Spleen (tissue), 11 donors: ENCODE results near the gene CACNA1F. TPM values are rescaled to one million over a fixed set of nuclear protein-coding genes. Genes with fewer than 3 reads are reported as not detected.

Source experiments
- DNase-seq: peaks from one replicate; pipeline ENCODE4 v3.0.0-alpha.2; 2020
- H3K27ac ChIP-seq, 8 donors: fragments of 200-600 bp; sonication (generic) in 7 of 8; 1 replicate in 4 of 8; 2 replicates in 4 of 8; pipeline versions ENCODE4 v1.5.0 to v1.8.0; 2016 to 2021; ENCODE audit warnings: inconsistent platforms in 4 of 8, mild to moderate bottlenecking in 4 of 8, moderate library complexity in 1 of 8
- H3K27me3 ChIP-seq, 7 donors: fragments of 200-600 bp; sonication (generic) in 6 of 7; replicated peaks in 1 of 7; 1 replicate in 4 of 7; 2 replicates in 3 of 7; pipeline versions ENCODE4 v1.5.0 to v1.8.0; 2016 to 2021; ENCODE audit warnings: inconsistent platforms in 3 of 7, mild to moderate bottlenecking in 1 of 7
- H3K36me3 ChIP-seq, 6 donors: fragments of 200-600 bp; sonication (generic) in 5 of 6; 1 replicate in 4 of 6; 2 replicates in 2 of 6; pipeline versions ENCODE4 v1.5.0 to v1.8.0; 2016 to 2021; ENCODE audit warnings: inconsistent platforms in 2 of 6
- H3K4me1 ChIP-seq, 6 donors: fragments of 200-600 bp; sonication (generic) in 5 of 6; 1 replicate in 3 of 6; 2 replicates in 3 of 6; pipeline versions ENCODE4 v1.5.0 to v1.8.0; 2016 to 2021; ENCODE audit warnings: inconsistent platforms in 3 of 6
- H3K4me3 ChIP-seq, 8 donors: fragments of 200-600 bp; sonication (generic) in 7 of 8; 1 replicate in 4 of 8; 2 replicates in 4 of 8; pipeline versions ENCODE4 v1.5.0 to v1.8.0; 2016 to 2021; ENCODE audit warnings: inconsistent platforms in 4 of 8, mild to moderate bottlenecking in 4 of 8, moderate library complexity in 2 of 8
- H3K9me3 ChIP-seq, 8 donors: fragments of 200-600 bp; sonication (generic) in 7 of 8; 1 replicate in 4 of 8; 2 replicates in 4 of 8; pipeline versions ENCODE4 v1.5.0 to v1.8.0; 2016 to 2021; ENCODE audit warnings: inconsistent platforms in 4 of 8
- CTCF ChIP-seq, 11 experiments: fragments of 200-600 bp in 7 of 11; fragments of 450-650 bp in 4 of 11; sonication (generic) in 4 of 11; IDR thresholded peaks in 8 of 11; conservative IDR thresholded peaks in 3 of 11; 1 replicate in 7 of 11; 2 replicates in 4 of 11; pipeline versions ENCODE4 v1.4.0 to v1.8.0; 2016 to 2021; ENCODE audit warnings: antibody characterized with exemption in 11 of 11, inconsistent platforms in 4 of 11, mild to moderate bottlenecking in 1 of 11
- POLR2A ChIP-seq, 3 donors: fragments of 450-650 bp; IDR thresholded peaks; one replicate each; pipeline ENCODE4 v1.5.1; 2017; ENCODE audit warnings: antibody characterized with exemption in 3 of 3, mild to moderate bottlenecking in 1 of 3
- POLR2AphosphoS5 ChIP-seq, 3 donors: sonication (generic); formaldehyde crosslinking; IDR thresholded peaks; one replicate each; pipeline ENCODE4 v1.5.1; 2017; ENCODE audit warnings: antibody characterized with exemption in 3 of 3
- WGBS, 5 donors: extraction: QIAGEN DNeasy Blood & Tissue Kit in 3 of 5; methylation state at CpG; one replicate each; pipeline versions ENCODE4 v1.1.5 to v1.1.7; 2013 to 2018; 5-methylcytosine and 5-hydroxymethylcytosine counted together
- intact Hi-C: fragments of 100-400 bp; cut with DNase I; formaldehyde crosslinking; loops from one replicate; pipeline ENCODE4 v1.15.0; 2023; ENCODE audit warnings: low total_unique reads
- polyA plus RNA-seq, 3 donors: library from polyadenylated mRNA; stranded (reverse); fragments of 200-250 nt; gene quantifications; one replicate each; pipeline ENCODE4 v1.2.1, GENCODE V29; 2013
- total RNA-seq, 7 donors: library from RNA; depleted of rRNA in 3 of 7; stranded (reverse); fragments of >200 nt in 3 of 7; fragmentation: NEBNext Ultra II Directional in 4 of 7; extraction: Animal tissue kit (Norgen Biotek cat#: 25700) in 4 of 7; gene quantifications; one replicate each; pipeline versions ENCODE4 v1.1.0 to v1.2.1, GENCODE V29; 2016 to 2021
- donor health status: healthy with polysubstance abuse.
- donor health status: DM: no; HTN: no; CAD: no; lungs with moderate emphysema.
- donor health status: DM: no; HTN: no; CAD: no.
- donor health status: Bipolar disorder and iron deficiency.
- donor health status: healthy.
- donor health status: DM: no; HTN: no; CAD: no.
- donor health status: DM: yes; HTN: yes; CAD: no.

CACNA1F gene
- total and polyA plus RNA-seq, 10 donors: 0.55 to 2.9 (median 0.91) TPM

- TF ChIP-seq POLR2AphosphoS5 (IDR thresholded peaks at IDR 0.05): no peak
- TF ChIP-seq POLR2A (IDR thresholded peaks at IDR 0.05): no peak
- TF ChIP-seq CTCF (IDR thresholded peaks at IDR 0.05 in 8 of 11, conservative IDR thresholded peaks at IDR 0.05 in 3 of 11): no peak
- Histone ChIP-seq H3K36me3 (no peaks in the 10 kb centered on the region), H3K9me3 (no peaks in the 10 kb centered on the region), H3K27ac (no peak overlapping the region), H3K4me3 (no peak overlapping the region), H3K4me1 (no peaks in the 10 kb centered on the region), H3K27me3 (peaks cover 0 to 6% (median 0%) of the 10 kb centered on the region in 7 donors)
- intact Hi-C loops: no loop called here
- DNase-seq: no peak
- WGBS, 5 donors: 66 to 92% (median 86%) methylated on average over 2 of the region's 2 CpGs
Measured at GRCh38 chrX:49214416-49214815, 18.7 kb downstream of the CACNA1F start.

DNA sequence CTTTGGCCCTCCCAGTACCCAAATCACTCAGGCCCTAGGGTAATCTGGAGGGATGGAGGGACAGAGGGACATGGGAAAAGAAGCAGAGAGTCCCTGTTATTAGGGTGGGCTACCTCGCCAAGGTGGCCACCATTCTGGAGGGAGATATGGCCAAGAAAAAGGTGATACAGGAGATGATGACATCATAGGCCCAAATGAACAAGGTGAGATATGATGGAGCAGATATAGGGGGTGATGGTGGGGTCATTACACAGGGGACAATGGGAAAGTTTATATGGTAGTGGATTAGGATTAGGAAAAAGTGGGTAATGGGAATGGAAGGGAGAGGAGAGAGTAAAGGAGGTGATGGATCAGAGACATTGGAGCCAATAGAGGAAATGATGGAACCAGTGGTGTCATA is 20.3 kb downstream of the CACNA1F start:
- Histone ChIP-seq H3K36me3 (no peaks in the 10 kb centered on the region), H3K27ac (no peak overlapping the region), H3K4me3 (no peak overlapping the region), H3K4me1 (no peaks in the 10 kb centered on the region), H3K27me3 (peaks cover 0 to 10% (median 0%) of the 10 kb centered on the region in 7 donors), H3K9me3 (no peaks in the 10 kb centered on the region)
- no peak for DNase-seq
- intact Hi-C loops: no loop called here
- no peak for TF ChIP-seq POLR2A (IDR thresholded peaks at IDR 0.05)
- no peak for TF ChIP-seq CTCF (IDR thresholded peaks at IDR 0.05 in 8 of 11, conservative IDR thresholded peaks at IDR 0.05 in 3 of 11)
- TF ChIP-seq POLR2AphosphoS5 (IDR thresholded peaks at IDR 0.05): no peak
- 55 to 100% (median 88%) methylated on average over 1 of the region's 1 CpG for WGBS, 5 donors

DNA sequence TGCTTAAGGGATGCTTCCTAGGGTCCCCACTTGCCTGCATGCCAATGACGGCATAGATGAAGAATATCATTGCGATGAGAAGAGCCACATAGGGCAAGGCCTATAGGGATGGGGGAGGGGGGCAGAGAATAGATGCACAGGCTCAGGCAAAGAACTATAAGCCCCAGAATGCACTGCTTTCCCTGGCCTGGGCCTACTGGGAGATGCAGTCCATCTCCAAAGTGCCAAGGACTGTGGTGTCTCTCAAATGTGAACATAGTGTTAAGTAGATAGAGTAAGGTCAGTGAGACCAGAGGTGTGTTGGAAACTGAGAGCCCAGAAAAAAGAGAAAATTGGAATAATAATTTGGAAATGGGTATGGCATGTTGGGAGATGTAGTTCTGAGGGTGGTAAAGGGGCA is 20.9 kb downstream of the CACNA1F start:
- peaks cover 0 to 10% (median 0%) of the 10 kb centered on the region in 7 donors for H3K27me3 ChIP-seq
- no peaks in the 10 kb centered on the region for H3K4me1 ChIP-seq
- H3K4me3 ChIP-seq: no peak overlapping the region
- H3K36me3 ChIP-seq: no peaks in the 10 kb centered on the region
- 72 to 95% (median 86%) methylated on average over 2 of the region's 2 CpGs; no CpG with 5 or more reads in 1 of the 5 donors for WGBS, 5 donors
- H3K27ac ChIP-seq: no peak overlapping the region
- no peaks in the 10 kb centered on the region for H3K9me3 ChIP-seq
- TF ChIP-seq POLR2A (IDR thresholded peaks at IDR 0.05) (no peak), CTCF (IDR thresholded peaks at IDR 0.05 in 8 of 11, conservative IDR thresholded peaks at IDR 0.05 in 3 of 11) (no peak), POLR2AphosphoS5 (IDR thresholded peaks at IDR 0.05) (no peak)
- DNase-seq: no peak
- intact Hi-C loops: no loop called here

- Histone ChIP-seq H3K27ac (no peak overlapping the region), H3K4me1 (no peaks in the 10 kb centered on the region), H3K9me3 (no peaks in the 10 kb centered on the region), H3K4me3 (no peak overlapping the region), H3K27me3 (peaks cover 0 to 10% (median 0%) of the 10 kb centered on the region in 7 donors), H3K36me3 (no peaks in the 10 kb centered on the region)
- intact Hi-C loops: no loop called here
- TF ChIP-seq POLR2A (IDR thresholded peaks at IDR 0.05) (no peak), CTCF (IDR thresholded peaks at IDR 0.05 in 8 of 11, conservative IDR thresholded peaks at IDR 0.05 in 3 of 11) (no peak), POLR2AphosphoS5 (IDR thresholded peaks at IDR 0.05) (no peak)
- DNase-seq: no peak
- WGBS, 5 donors: 78 to 91% (median 81%) methylated on average over 3 to 9 of the region's 9 CpGs
Measured at GRCh38 chrX:49211074-49211473, 22.1 kb downstream of the CACNA1F start.
